ENCODE results near the gene NLRC3.

DNA sequence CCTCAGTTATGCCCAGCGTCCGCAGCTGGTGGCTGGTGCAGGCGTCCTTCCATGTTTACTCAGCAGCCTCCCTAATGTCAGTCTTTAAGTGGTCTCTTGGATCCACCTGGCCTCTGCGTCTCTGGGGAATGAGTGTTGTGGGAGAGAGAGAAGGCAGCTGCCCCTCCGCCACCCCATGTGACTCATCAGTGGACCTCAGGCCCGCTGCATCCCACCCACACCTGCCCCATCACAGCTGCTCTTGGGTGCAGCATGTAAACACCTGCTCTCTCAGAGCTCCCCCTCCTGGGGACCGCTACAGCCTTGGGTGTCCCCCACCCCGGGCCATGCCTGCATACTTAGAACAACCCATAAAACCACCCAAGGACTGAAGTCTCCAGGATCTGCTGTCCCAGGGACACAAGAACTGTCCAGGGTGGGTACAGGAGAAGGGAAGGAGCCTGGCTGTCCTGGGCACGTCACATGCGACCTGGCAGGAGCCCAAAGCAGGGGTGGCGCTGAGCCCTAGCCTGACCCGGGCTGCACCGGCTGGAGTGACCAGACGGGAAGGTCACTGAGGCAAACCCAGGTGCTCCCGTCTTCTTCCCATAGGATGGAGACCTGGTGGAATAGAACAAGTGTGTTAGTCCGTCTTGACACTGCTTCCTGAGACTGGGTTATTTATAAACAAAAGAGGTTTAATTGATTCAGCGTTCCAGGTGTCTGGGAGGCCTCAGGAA lies 86.1 kb downstream of the NLRC3 start:
- TF ChIP-seq CEBPB (IDR thresholded peaks at IDR 0.05) (no peak), CREB1 (IDR thresholded peaks at IDR 0.05; ENCODE audit: low read depth) (no peak), EP300 (IDR thresholded peaks at IDR 0.05; ENCODE audit: borderline replicate concordance) (no peak), TAF1 (IDR thresholded peaks at IDR 0.05; ENCODE audit: low read depth) (no peak), USF1 (IDR thresholded peaks at IDR 0.05) (no peak), FOXM1 (IDR thresholded peaks at IDR 0.05; ENCODE audit: borderline replicate concordance, low read depth) (no peak), EGR1 (IDR thresholded peaks at IDR 0.05) (no peak), ZBTB7A (IDR thresholded peaks at IDR 0.05; ENCODE audit: low read depth) (no peak), MAX (IDR thresholded peaks at IDR 0.05) (no peak), RAD21 (IDR thresholded peaks at IDR 0.05; ENCODE audit: low read depth) (no peak), NFIC (IDR thresholded peaks at IDR 0.05) (no peak)
- TF ChIP-seq, protein P1, sequence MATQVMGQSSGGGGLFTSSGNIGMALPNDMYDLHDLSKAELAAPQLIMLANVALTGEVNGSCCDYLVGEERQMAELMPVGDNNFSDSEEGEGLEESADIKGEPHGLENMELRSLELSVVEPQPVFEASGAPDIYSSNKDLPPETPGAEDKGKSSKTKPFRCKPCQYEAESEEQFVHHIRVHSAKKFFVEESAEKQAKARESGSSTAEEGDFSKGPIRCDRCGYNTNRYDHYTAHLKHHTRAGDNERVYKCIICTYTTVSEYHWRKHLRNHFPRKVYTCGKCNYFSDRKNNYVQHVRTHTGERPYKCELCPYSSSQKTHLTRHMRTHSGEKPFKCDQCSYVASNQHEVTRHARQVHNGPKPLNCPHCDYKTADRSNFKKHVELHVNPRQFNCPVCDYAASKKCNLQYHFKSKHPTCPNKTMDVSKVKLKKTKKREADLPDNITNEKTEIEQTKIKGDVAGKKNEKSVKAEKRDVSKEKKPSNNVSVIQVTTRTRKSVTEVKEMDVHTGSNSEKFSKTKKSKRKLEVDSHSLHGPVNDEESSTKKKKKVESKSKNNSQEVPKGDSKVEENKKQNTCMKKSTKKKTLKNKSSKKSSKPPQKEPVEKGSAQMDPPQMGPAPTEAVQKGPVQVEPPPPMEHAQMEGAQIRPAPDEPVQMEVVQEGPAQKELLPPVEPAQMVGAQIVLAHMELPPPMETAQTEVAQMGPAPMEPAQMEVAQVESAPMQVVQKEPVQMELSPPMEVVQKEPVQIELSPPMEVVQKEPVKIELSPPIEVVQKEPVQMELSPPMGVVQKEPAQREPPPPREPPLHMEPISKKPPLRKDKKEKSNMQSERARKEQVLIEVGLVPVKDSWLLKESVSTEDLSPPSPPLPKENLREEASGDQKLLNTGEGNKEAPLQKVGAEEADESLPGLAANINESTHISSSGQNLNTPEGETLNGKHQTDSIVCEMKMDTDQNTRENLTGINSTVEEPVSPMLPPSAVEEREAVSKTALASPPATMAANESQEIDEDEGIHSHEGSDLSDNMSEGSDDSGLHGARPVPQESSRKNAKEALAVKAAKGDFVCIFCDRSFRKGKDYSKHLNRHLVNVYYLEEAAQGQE (IDR thresholded peaks at IDR 0.05; ENCODE audit: low read depth) = no peak
